Naive thymus-derived CD8-positive, alpha-beta T cell (primary cell): Measurements from ENCODE around the gene POR. TPM values are rescaled to one million over a fixed set of nuclear protein-coding genes. Genes with fewer than 3 reads are reported as not detected.
A peak's percentile ranks its signal among the peaks of the same experiment; 100 is the strongest.
"Not testable (repeated sequence)": the region's sequence is repeated elsewhere in the genome, so short reads cannot be mapped to it uniquely, and the experiment has no call there.

ENCODE experiments used
- ATAC-seq, 2 donors: fragments of 150-1000 bp; cut with Tn5 transposase in 1 of 2; sonication (Bioruptor Pico), chemical (Tn5 transposase) in 1 of 2; 1 replicate in 1 of 2; 2 replicates in 1 of 2; pipeline ENCODE4 v1.10.0; 2021; ENCODE audit warnings: mild to moderate bottlenecking in 2 of 2, moderate library complexity in 2 of 2
- POLR2A ChIA-PET: fragments of 350-600 bp; sonication (Branson Sonifier 250); formaldehyde crosslinking; loops from one replicate; lab custom pipeline; 2021; ENCODE audit warnings: antibody characterized with exemption; lab: Charles Lee
- DNase-seq, 10 donors: peaks; one replicate each; pipeline versions ENCODE4 v3.0.0 to v3.0.0-alpha.2; 2020 to 2022
- H3K27ac Mint-ChIP-seq, 10 donors: one replicate each; pipeline ENCODE4 v1.8.0; 2020 to 2022; ENCODE audit warnings: mild to moderate bottlenecking in 10 of 10, mixed read lengths in 10 of 10, moderate library complexity in 4 of 10, inconsistent platforms in 1 of 10
- H3K27me3 Mint-ChIP-seq, 5 donors: one replicate each; pipeline ENCODE4 v1.8.0; 2021 to 2022; ENCODE audit warnings: mixed read lengths in 5 of 5
- H3K36me3 Mint-ChIP-seq, 3 donors: one replicate each; pipeline ENCODE4 v1.8.0; 2020 to 2022; ENCODE audit warnings: mixed read lengths in 3 of 3, mild to moderate bottlenecking in 2 of 3, inconsistent platforms in 1 of 3
- H3K4me1 Mint-ChIP-seq, 4 donors: one replicate each; pipeline ENCODE4 v1.8.0; 2021 to 2022; ENCODE audit warnings: mixed read lengths in 4 of 4
- H3K4me3 Mint-ChIP-seq, 10 donors: one replicate each; pipeline ENCODE4 v1.8.0; 2020 to 2022; ENCODE audit warnings: mild to moderate bottlenecking in 10 of 10, mixed read lengths in 10 of 10, moderate library complexity in 6 of 10, inconsistent platforms in 1 of 10
- H3K9me3 Mint-ChIP-seq, 9 donors: one replicate each; pipeline ENCODE4 v1.8.0; 2020 to 2022; ENCODE audit warnings: mixed read lengths in 9 of 9, mild to moderate bottlenecking in 3 of 9, inconsistent platforms in 1 of 9, moderate library complexity in 1 of 9
- polyA plus RNA-seq, 3 donors: library from polyadenylated mRNA; unstranded; fragments of 300-500 nt; fragmentation: Illumina TruSeq; gene quantifications; one replicate each; pipeline ENCODE4 v1.2.3, GENCODE V29; 2021
- total RNA-seq, 8 experiments: library from RNA in 2 of 8; stranded (reverse) in 2 of 8; gene quantifications; one replicate each; pipeline ENCODE4 v1.2.3 and lab custom pipeline; 2021 to 2026

The POR gene
- total and polyA plus RNA-seq, 5 experiments from 2014 or later = 32.6 to 80.3 (median 51.0) TPM

- Mint-ChIP-seq H3K4me3 (no peak overlapping the region), H3K36me3 (no peaks in the 10 kb centered on the region), H3K4me1 (peaks cover 4 to 13% (median 9%) of the 10 kb centered on the region in 4 donors), H3K27ac (no peak overlapping the region), H3K9me3 (no peaks in the 10 kb centered on the region), H3K27me3 (no peaks in the 10 kb centered on the region)
- DNase-seq (no peak), ATAC-seq (no peak)
- POLR2A ChIA-PET = no interaction called here
Observed at GRCh38 chr7:75909521-75910132, 5.3 kb upstream of the POR start.

- POLR2A ChIA-PET, ATAC-seq, DNase-seq, H3K27me3 Mint-ChIP-seq, H3K9me3 Mint-ChIP-seq, H3K36me3 Mint-ChIP-seq, H3K27ac Mint-ChIP-seq, H3K4me3 Mint-ChIP-seq: not testable (repeated sequence)
- H3K4me1 Mint-ChIP-seq = peaks cover 9 to 18% (median 17%) of the 10 kb centered on the region in 4 donors
Observed at GRCh38 chr7:75911186-75911585, 3.8 kb upstream of the POR start.

- H3K4me1 Mint-ChIP-seq = peaks cover 9 to 35% (median 29%) of the 10 kb centered on the region in 4 donors
- POLR2A ChIA-PET = interaction anchor here (0.5 to 6.3 kb wide), 7 partner anchors 11 to 877 kb away, joined by 3 to 33 read pairs (median 4); partner anchors contain the start of gene RHBDD2
- H3K9me3 Mint-ChIP-seq = no peaks in the 10 kb centered on the region
- peak overlapping the region in 9 of 10 donors; percentile 90 to 96 (median 93) for H3K4me3 Mint-ChIP-seq
- no peaks in the 10 kb centered on the region for H3K27me3 Mint-ChIP-seq
- ATAC-seq (no peak), DNase-seq (no peak)
- peak overlapping the region in 7 of 10 donors; percentile 93 to 99 (median 97) for H3K27ac Mint-ChIP-seq
- H3K36me3 Mint-ChIP-seq = peaks cover 0 to 2% (median 0%) of the 10 kb centered on the region in 3 donors
Observed at GRCh38 chr7:75913437-75913836, 1.5 kb upstream of the POR start.

GRCh38 chr7:75914169-75914654, 743 bp upstream of the POR start:
- H3K27ac Mint-ChIP-seq = peak overlapping the region; percentile 93 to 99 (median 98)
- DNase-seq (peak in 1 of 10 donors; percentile 2), ATAC-seq (no peak)
- no peaks in the 10 kb centered on the region for H3K27me3 Mint-ChIP-seq
- POLR2A ChIA-PET = interaction anchor here (0.6 to 6.3 kb wide), 13 partner anchors 10 to 449 kb away, joined by 3 to 33 read pairs (median 5); partner anchors contain the start of genes MDH2, RHBDD2, STYXL1 and TMEM120A
- H3K9me3 Mint-ChIP-seq = no peaks in the 10 kb centered on the region
- peaks cover 0 to 5% (median 0%) of the 10 kb centered on the region in 3 donors for H3K36me3 Mint-ChIP-seq
- H3K4me3 Mint-ChIP-seq = peak overlapping the region; percentile 90 to 96 (median 93)
- peaks cover 15 to 42% (median 37%) of the 10 kb centered on the region in 4 donors for H3K4me1 Mint-ChIP-seq

GRCh38 chr7:75915416-75916156, 631 bp downstream of the POR start:
- peak in 8 of 10 donors; percentile 3 to 48 (median 28) for DNase-seq
- Mint-ChIP-seq H3K4me1 (peaks cover 16 to 53% (median 46%) of the 10 kb centered on the region in 4 donors), H3K9me3 (no peaks in the 10 kb centered on the region), H3K36me3 (peaks cover 0 to 5% (median 0%) of the 10 kb centered on the region in 3 donors), H3K4me3 (peak overlapping the region; percentile 88 to 96 (median 92)), H3K27me3 (no peaks in the 10 kb centered on the region), H3K27ac (peak overlapping the region; percentile 83 to 99 (median 88))
- ATAC-seq = peak; percentile 7 to 15
- POLR2A ChIA-PET = interaction anchor here (0.7 to 6.3 kb wide), 14 partner anchors 9 to 1729 kb away, joined by 3 to 33 read pairs (median 4); partner anchors contain the start of genes MDH2, RHBDD2, STYXL1 and TMEM120A

GRCh38 chr7:75916259-75916658, 1.3 kb downstream of the POR start:
- H3K27ac Mint-ChIP-seq = peak overlapping the region in 6 of 10 donors; percentile 43 to 99 (median 88)
- peaks cover 0 to 5% (median 4%) of the 10 kb centered on the region in 3 donors for H3K36me3 Mint-ChIP-seq
- DNase-seq = no peak
- no peak for ATAC-seq
- peaks cover 16 to 57% (median 49%) of the 10 kb centered on the region in 4 donors for H3K4me1 Mint-ChIP-seq
- peak overlapping the region; percentile 88 to 96 (median 92) for H3K4me3 Mint-ChIP-seq
- POLR2A ChIA-PET = interaction anchor here (1.4 to 6.3 kb wide), 7 partner anchors 8 to 132 kb away, joined by 3 to 33 read pairs (median 22); partner anchors contain the start of genes MDH2, RHBDD2, STYXL1 and TMEM120A
- H3K9me3 Mint-ChIP-seq = no peaks in the 10 kb centered on the region
- no peaks in the 10 kb centered on the region for H3K27me3 Mint-ChIP-seq

- H3K36me3 Mint-ChIP-seq = peaks cover 0 to 11% (median 8%) of the 10 kb centered on the region in 3 donors
- H3K27me3 Mint-ChIP-seq = no peaks in the 10 kb centered on the region
- DNase-seq = no peak
- ATAC-seq = no peak
- no peaks in the 10 kb centered on the region for H3K9me3 Mint-ChIP-seq
- peak overlapping the region in 3 of 10 donors; percentile 4 to 43 (median 27) for H3K27ac Mint-ChIP-seq
- H3K4me1 Mint-ChIP-seq = peaks cover 19 to 63% (median 55%) of the 10 kb centered on the region in 4 donors
- H3K4me3 Mint-ChIP-seq = peak overlapping the region; percentile 36 to 96 (median 89)
- POLR2A ChIA-PET = interaction anchor here (1.4 to 6.3 kb wide), 3 partner anchors 10 to 38 kb away, joined by 3 to 33 read pairs (median 5); partner anchors contain the start of gene RHBDD2
Observed at GRCh38 chr7:75916685-75917634, 2.0 kb downstream of the POR start.

- H3K4me3 Mint-ChIP-seq = peak overlapping the region in 1 of 10 donors; percentile 38
- H3K27ac Mint-ChIP-seq = peak overlapping the region in 1 of 10 donors; percentile 49
- peaks cover 14 to 56% (median 51%) of the 10 kb centered on the region in 4 donors for H3K4me1 Mint-ChIP-seq
- DNase-seq (peak in 2 of 10 donors; percentile 2 to 26), ATAC-seq (peak; percentile 59 to 76)
- H3K9me3 Mint-ChIP-seq = no peaks in the 10 kb centered on the region
- H3K27me3 Mint-ChIP-seq = no peaks in the 10 kb centered on the region
- peaks cover 0 to 17% (median 8%) of the 10 kb centered on the region in 3 donors for H3K36me3 Mint-ChIP-seq
- POLR2A ChIA-PET = interaction anchor here (0.6 to 0.7 kb wide), 2 partner anchors 12 to 76 kb away, joined by 3 to 4 read pairs; no protein-coding TSS in a partner anchor
Observed at GRCh38 chr7:75920431-75921161, 5.6 kb downstream of the POR start.

GRCh38 chr7:75921479-75921878, 6.5 kb downstream of the POR start:
- Mint-ChIP-seq H3K4me3 (peak overlapping the region in 1 of 10 donors; percentile 53), H3K27me3 (no peaks in the 10 kb centered on the region), H3K4me1 (peaks cover 12 to 54% (median 46%) of the 10 kb centered on the region in 4 donors), H3K9me3 (no peaks in the 10 kb centered on the region), H3K27ac (no peak overlapping the region), H3K36me3 (peaks cover 0 to 18% (median 8%) of the 10 kb centered on the region in 3 donors)
- DNase-seq = no peak
- POLR2A ChIA-PET = no interaction called here
- no peak for ATAC-seq

GRCh38 chr7:75922966-75923603, 8.1 kb downstream of the POR start:
- POLR2A ChIA-PET = interaction anchor here (4.1 kb wide), 1 partner anchor 8 kb away, joined by 24 read pairs; the partner anchor contains the start of gene POR
- DNase-seq = no peak
- no peak for ATAC-seq
- Mint-ChIP-seq H3K27me3 (no peaks in the 10 kb centered on the region), H3K4me1 (peaks cover 12 to 50% (median 43%) of the 10 kb centered on the region in 4 donors), H3K27ac (peak overlapping the region in 1 of 10 donors; percentile 56), H3K9me3 (no peaks in the 10 kb centered on the region), H3K4me3 (no peak overlapping the region), H3K36me3 (peaks cover 0 to 16% (median 8%) of the 10 kb centered on the region in 3 donors)
